H9 (cell line): ENCODE data around the gene CSNK1A1. TPM values are rescaled to one million over a fixed set of nuclear protein-coding genes. Genes with fewer than 3 reads are reported as not detected.

Experiments
- DNase-seq: peaks from one replicate; pipeline ENCODE4 v3.0.0-alpha.2; 2017
- H2AFZ ChIP-seq: one replicate; pipeline ENCODE4 v1.6.1; 2013; ENCODE audit warnings: mild to moderate bottlenecking, low read length, control low read depth, moderate library complexity
- H2AK5ac ChIP-seq: 2 replicates; pipeline ENCODE4 v1.6.1; 2013; ENCODE audit warnings: low read length, control low read depth, mixed read lengths; ENCODE audit not compliant: insufficient read length
- H2BK120ac ChIP-seq: one replicate; pipeline ENCODE4 v1.6.1; 2013; ENCODE audit warnings: low read depth, mild to moderate bottlenecking, low read length, control low read depth, inconsistent platforms; ENCODE audit not compliant: poor library complexity, severe bottlenecking
- H2BK12ac ChIP-seq: 2 replicates; pipeline ENCODE4 v1.6.1; 2013; ENCODE audit warnings: low read length, control low read depth, mixed read lengths, low read depth; ENCODE audit not compliant: insufficient read length
- H2BK15ac ChIP-seq: 2 replicates; pipeline ENCODE4 v1.6.1; 2013; ENCODE audit warnings: low read depth, low read length, control low read depth
- H2BK20ac ChIP-seq: one replicate; pipeline ENCODE4 v1.6.1; 2013; ENCODE audit warnings: low read depth, mild to moderate bottlenecking, low read length, control low read depth, inconsistent platforms; ENCODE audit not compliant: poor library complexity, severe bottlenecking
- H2BK5ac ChIP-seq: 2 replicates; pipeline ENCODE4 v1.6.1; 2013; ENCODE audit warnings: low read length, control low read depth, mixed read lengths; ENCODE audit not compliant: insufficient read length
- H3K14ac ChIP-seq: 2 replicates; pipeline ENCODE4 v1.6.1; 2013; ENCODE audit warnings: low read length, control low read depth; ENCODE audit not compliant: insufficient read depth
- H3K18ac ChIP-seq: 2 replicates; pipeline ENCODE4 v1.6.1; 2013; ENCODE audit warnings: low read depth, mild to moderate bottlenecking, mixed read lengths, low read length, control low read depth; ENCODE audit not compliant: insufficient read length
- H3K23ac ChIP-seq: 2 replicates; pipeline ENCODE4 v1.6.1; 2013; ENCODE audit warnings: low read length, control low read depth, mixed read lengths, low read depth; ENCODE audit not compliant: insufficient read length
- H3K23me2 ChIP-seq: 2 replicates; pipeline ENCODE4 v1.6.1; 2013; ENCODE audit warnings: low read depth, mild to moderate bottlenecking, mixed read lengths, low read length, control low read depth; ENCODE audit not compliant: insufficient read length, poor library complexity, severe bottlenecking
- H3K27ac ChIP-seq: 2 replicates; pipeline ENCODE4 v1.5.1; 2013; ENCODE audit warnings: low read length, control low read depth, mixed read lengths, low read depth; ENCODE audit not compliant: insufficient read length
- H3K27me3 ChIP-seq: 2 replicates; pipeline ENCODE4 v1.6.1; 2013; ENCODE audit warnings: low read length, control low read depth, inconsistent platforms; ENCODE audit not compliant: insufficient read depth
- H3K4ac ChIP-seq: 2 replicates; pipeline ENCODE4 v1.6.1; 2013; ENCODE audit warnings: low read depth, mild to moderate bottlenecking, control low read depth, inconsistent platforms, low read length, moderate library complexity
- H3K4me1 ChIP-seq: 2 replicates; pipeline ENCODE4 v1.6.1; 2013; ENCODE audit warnings: low read length, control low read depth, inconsistent platforms; ENCODE audit not compliant: insufficient read depth
- H3K4me2 ChIP-seq: 2 replicates; pipeline ENCODE4 v1.6.1; 2013; ENCODE audit warnings: low read length, control low read depth, mixed read lengths; ENCODE audit not compliant: insufficient read length, insufficient read depth
- H3K56ac ChIP-seq: 2 replicates; pipeline ENCODE4 v1.6.1; 2013; ENCODE audit warnings: low read depth, mild to moderate bottlenecking, mixed read lengths, low read length, control low read depth; ENCODE audit not compliant: insufficient read length
- H3K79me1 ChIP-seq: 2 replicates; pipeline ENCODE4 v1.6.1; 2013; ENCODE audit warnings: low read depth, mild to moderate bottlenecking, moderate library complexity, low read length, control low read depth, inconsistent platforms; ENCODE audit not compliant: insufficient read depth, poor library complexity, severe bottlenecking
- H3K79me2 ChIP-seq: 2 replicates; pipeline ENCODE4 v1.6.1; 2013; ENCODE audit warnings: low read length, control low read depth, inconsistent platforms; ENCODE audit not compliant: insufficient read depth
- H3K9ac ChIP-seq: 2 replicates; pipeline ENCODE4 v1.6.1; 2013; ENCODE audit warnings: low read length, control low read depth, mixed read lengths; ENCODE audit not compliant: insufficient read length; ENCODE audit errors: extremely low read depth
- H3K9me3 ChIP-seq: one replicate; pipeline ENCODE4 v1.6.1; 2013; ENCODE audit warnings: low read depth, low read length, inconsistent platforms; ENCODE audit not compliant: control insufficient read depth
- H3T11ph ChIP-seq: one replicate; pipeline ENCODE4 v1.6.1; 2013; ENCODE audit warnings: mild to moderate bottlenecking, low read length, control low read depth, inconsistent platforms
- H4K20me1 ChIP-seq: one replicate; pipeline ENCODE4 v1.6.1; 2013; ENCODE audit not compliant: control insufficient read depth, insufficient read length, insufficient read depth
- H4K5ac ChIP-seq: 2 replicates; pipeline ENCODE4 v1.6.1; 2013; ENCODE audit warnings: low read depth, mild to moderate bottlenecking, mixed read lengths, low read length, control low read depth; ENCODE audit not compliant: insufficient read length
- H4K8ac ChIP-seq: replicated peaks from 2 replicates; pipeline ENCODE4 v1.6.1; 2013; ENCODE audit warnings: low read length, control low read depth, mixed read lengths, low read depth; ENCODE audit not compliant: insufficient read length
- H4K91ac ChIP-seq: 2 replicates; pipeline ENCODE4 v1.6.1; 2013; ENCODE audit warnings: low read depth, mild to moderate bottlenecking, moderate library complexity, mixed read lengths, low read length, control low read depth; ENCODE audit not compliant: insufficient read length
- H3K27ac Mint-ChIP-seq, 3 experiments: 2 replicates in 2 of 3; 3 replicates in 1 of 3; pipeline ENCODE4 v1.8.0; 2020 to 2021; ENCODE audit warnings: mixed read lengths in 3 of 3, mild to moderate bottlenecking in 1 of 3, moderate library complexity in 1 of 3
- H3K27me3 Mint-ChIP-seq: 2 replicates; pipeline ENCODE4 v1.8.0; 2021; ENCODE audit warnings: low read depth, mild to moderate bottlenecking, moderate library complexity, mixed read lengths
- H3K36me3 Mint-ChIP-seq, 3 experiments: 2 replicates in 2 of 3; 3 replicates in 1 of 3; pipeline ENCODE4 v1.8.0; 2020 to 2021; ENCODE audit warnings: low read depth in 3 of 3, mixed read lengths in 3 of 3; ENCODE audit not compliant: insufficient read depth in 1 of 3
- H3K4me1 Mint-ChIP-seq, 2 experiments: 2 replicates each; pipeline ENCODE4 v1.8.0; 2020; ENCODE audit warnings: mixed read lengths in 2 of 2
- H3K4me3 Mint-ChIP-seq, 2 experiments: 2 replicates in 1 of 2; 3 replicates in 1 of 2; pipeline ENCODE4 v1.8.0; 2020 to 2021; ENCODE audit warnings: mild to moderate bottlenecking in 2 of 2, mixed read lengths in 2 of 2, moderate library complexity in 1 of 2
- H3K9me3 Mint-ChIP-seq, 2 experiments: 2 replicates in 1 of 2; 3 replicates in 1 of 2; pipeline ENCODE4 v1.8.0; 2020; ENCODE audit warnings: mild to moderate bottlenecking in 2 of 2, mixed read lengths in 2 of 2, moderate library complexity in 1 of 2
- CTCF ChIP-seq: fragments of 200-600 bp; sonication (generic); conservative IDR thresholded peaks from 3 replicates; pipeline ENCODE4 v1.8.0; 2021; ENCODE audit warnings: antibody characterized with exemption, mild to moderate bottlenecking
- WGBS: extraction: QIAGEN DNeasy Blood & Tissue Kit; methylation state at CpG from one replicate; pipeline ENCODE4 v1.1.7; 2013; ENCODE audit warnings: missing lambda C conversion rate, low lambda C conversion rate, mixed read lengths; ENCODE audit not compliant: insufficient read length; ENCODE audit errors: extremely low coverage; 5-methylcytosine and 5-hydroxymethylcytosine counted together
- total RNA-seq: library from RNA; stranded (reverse); gene quantifications from 2 replicates; pipeline ENCODE4 v1.2.1, GENCODE V29; 2021

The CSNK1A1 gene
- total RNA-seq, 1 experiment from 2014 or later = 310 TPM

- Mint-ChIP-seq H3K27me3 (no peaks in the 10 kb centered on the region), H3K36me3 (no peaks in the 10 kb centered on the region; a peak in 1 of 7 replicates), H3K27ac (no peak overlapping the region), H3K4me3 (no peak overlapping the region), H3K4me1 (peaks cover 0 to 4% of the 10 kb centered on the region in 2 experiments; a peak in 1 of 4 replicates), H3K9me3 (peaks cover 0 to 2% of the 10 kb centered on the region in 2 experiments; a peak in 1 of 5 replicates)
- no peak overlapping the region for H3K9ac ChIP-seq
- H2AK5ac ChIP-seq = no peak overlapping the region
- no peak overlapping the region for H3T11ph ChIP-seq
- no peak for TF ChIP-seq CTCF
- no peak overlapping the region for H2BK5ac ChIP-seq
- no peak overlapping the region for H3K4ac ChIP-seq
- no peak overlapping the region for H4K5ac ChIP-seq
- no peaks in the 10 kb centered on the region for H4K20me1 ChIP-seq
- no peaks in the 10 kb centered on the region for H3K4me1 ChIP-seq
- no peak overlapping the region for H4K8ac ChIP-seq
- no peaks in the 10 kb centered on the region for H3K9me3 ChIP-seq
- no peak overlapping the region for H2BK15ac ChIP-seq
- H3K18ac ChIP-seq = no peak overlapping the region
- WGBS = no CpG with 5 or more reads among the region's 4 CpGs
- no peak overlapping the region for H3K27ac ChIP-seq
- no peaks in the 10 kb centered on the region for H3K79me1 ChIP-seq
- no peak overlapping the region for H2BK20ac ChIP-seq
- H3K23ac ChIP-seq = no peak overlapping the region
- H3K27me3 ChIP-seq = no peaks in the 10 kb centered on the region
- no peak overlapping the region for H2AFZ ChIP-seq
- peak; percentile 0 for DNase-seq
- H3K14ac ChIP-seq = no peak overlapping the region
- no peak overlapping the region for H2BK12ac ChIP-seq
- H4K91ac ChIP-seq = no peak overlapping the region
- H3K79me2 ChIP-seq = no peaks in the 10 kb centered on the region
- H3K56ac ChIP-seq = no peak overlapping the region
- H2BK120ac ChIP-seq = no peak overlapping the region
- no peak overlapping the region for H3K4me2 ChIP-seq
- no peaks in the 10 kb centered on the region for H3K23me2 ChIP-seq
These were observed 69.8 kb downstream of the CSNK1A1 start for GRCh38 chr5:149481485-149481884.
